Ishikawa (cell line): ENCODE measurements around the gene GSTM3.

Source experiments
- RAD21 ChIP-seq: IDR thresholded peaks from 2 replicates; pipeline ENCODE4 v1.6.1; 2012; ENCODE audit warnings: low read depth
- TAF1 ChIP-seq: IDR thresholded peaks from 2 replicates; pipeline ENCODE4 v1.6.1; 2012; ENCODE audit warnings: low read depth, mild to moderate bottlenecking
- TCF12 ChIP-seq: IDR thresholded peaks from 2 replicates; pipeline ENCODE4 v1.6.1; 2012; ENCODE audit warnings: low read depth
- USF1 ChIP-seq: IDR thresholded peaks from 2 replicates; pipeline ENCODE4 v1.6.1; 2012

GRCh38 chr1:109760581-109761226 is 19.9 kb upstream of the GSTM3 start:
- TF ChIP-seq RAD21 (no peak), TAF1 (no peak), USF1 (no peak), TCF12 (no peak)
